GM21737 (cell line): ENCODE measurements around the gene RUSF1.
"Not testable (repeated sequence)": the region's sequence is repeated elsewhere in the genome, so short reads cannot be mapped to it uniquely, and the experiment has no call there.

Experiments used
- ATAC-seq: cut with Tn5 transposase; IDR thresholded peaks from one replicate; pipeline ENCODE4 v1.9.1; 2021; ENCODE audit warnings: mild to moderate bottlenecking, moderate library complexity; ENCODE audit not compliant: unreplicated experiment

Gene RUSF1

GRCh38 chr16:31455601-31456314 is 52.4 kb downstream of the RUSF1 start:
- ATAC-seq, result no peak

- ATAC-seq, result no peak
Measured at GRCh38 chr16:31453255-31454204, 54.7 kb downstream of the RUSF1 start.

- ATAC-seq, result no peak
Measured at GRCh38 chr16:31452631-31453106, 55.5 kb downstream of the RUSF1 start.

GRCh38 chr16:31451681-31452351 is 56.4 kb downstream of the RUSF1 start:
- no peak for ATAC-seq

GRCh38 chr16:31451201-31451600 is 57.0 kb downstream of the RUSF1 start:
- no peak for ATAC-seq

- not testable (repeated sequence) for ATAC-seq
Measured at GRCh38 chr16:31445931-31446330, 62.3 kb downstream of the RUSF1 start.

- ATAC-seq, result no peak
Measured at GRCh38 chr16:31441956-31442355, 66.2 kb downstream of the RUSF1 start.

- no peak for ATAC-seq
Measured at GRCh38 chr16:31440516-31441184, 67.5 kb downstream of the RUSF1 start.

- no peak for ATAC-seq
Measured at GRCh38 chr16:31439519-31439918, 68.7 kb downstream of the RUSF1 start.
